GM23248 (cell line): Measurements from ENCODE around the gene ENAH.

Source experiments
- EZH2 ChIP-seq: fragments of 200-600 bp; sonication (generic); IDR thresholded peaks from 2 replicates; pipeline ENCODE4 v1.6.1; 2018; ENCODE audit warnings: antibody characterized with exemption, mild to moderate bottlenecking; ENCODE audit not compliant: insufficient read depth, poor library complexity, severe bottlenecking
- EZH2phosphoT487 ChIP-seq: fragments of 200-600 bp; sonication (generic); IDR thresholded peaks from 2 replicates; pipeline ENCODE4 v1.6.1; 2018; ENCODE audit warnings: antibody characterized with exemption, moderate library complexity, mild to moderate bottlenecking, low read depth; ENCODE audit not compliant: insufficient read depth

DNA sequence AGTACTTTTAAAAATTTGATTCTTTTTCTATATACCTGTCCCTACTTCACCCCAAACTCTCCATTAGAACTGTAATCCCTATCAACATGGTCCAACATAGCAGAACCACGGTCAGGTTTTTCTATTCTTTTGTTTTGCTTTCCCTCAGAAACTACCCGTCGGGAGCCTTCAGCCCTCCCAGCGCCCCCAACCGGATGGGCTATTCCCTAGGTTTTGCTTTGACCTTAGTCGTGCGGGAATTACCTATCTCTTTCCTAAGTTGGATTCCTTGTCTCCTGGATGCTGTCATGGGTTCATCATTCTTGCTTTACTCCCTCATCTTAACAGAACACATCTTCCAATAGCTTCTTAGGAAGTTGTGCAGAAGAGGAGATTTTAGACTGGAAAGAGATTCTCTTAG lies 127.5 kb downstream of the ENAH start:
- no peak for TF ChIP-seq EZH2
- TF ChIP-seq EZH2phosphoT487, result no peak
